GM06990 (cell line): ENCODE results near the gene HOXC12.
A peak's percentile ranks its signal among the peaks of the same experiment; 100 is the strongest.

Experiments
- DNase-seq: peaks from one replicate; pipeline ENCODE4 v3.0.0-alpha.2; 2011; ENCODE audit not compliant: insufficient read length; ENCODE audit errors: extremely low read depth
- H3K27me3 ChIP-seq: replicated peaks from 2 replicates; pipeline ENCODE4 v1.6.0; 2011; ENCODE audit warnings: low read length; ENCODE audit not compliant: control insufficient read depth, insufficient read depth
- H3K36me3 ChIP-seq: 2 replicates; pipeline ENCODE4 v1.5.1; 2011; ENCODE audit warnings: low read length; ENCODE audit not compliant: control insufficient read depth, insufficient read depth
- H3K4me3 ChIP-seq: replicated peaks from 2 replicates; pipeline ENCODE4 v1.5.1; 2011; ENCODE audit warnings: low read depth, mild to moderate bottlenecking, control low read depth, low read length
- CTCF ChIP-seq: IDR thresholded peaks from 2 replicates; pipeline ENCODE4 v1.5.1; 2011; ENCODE audit warnings: low read length, control low read depth, mild to moderate bottlenecking, inconsistent platforms; ENCODE audit not compliant: insufficient read depth, poor library complexity, severe bottlenecking

The HOXC12 gene

GRCh38 chr12:54005531-54005852 lies 50.8 kb downstream of the HOXC12 start:
- H3K4me3 ChIP-seq: no peak overlapping the region
- H3K36me3 ChIP-seq: no peaks in the 10 kb centered on the region
- DNase-seq: no peak
- peaks cover 1% of the 10 kb centered on the region; the same call in 1 of the 2 replicates for H3K27me3 ChIP-seq
- no peak for TF ChIP-seq CTCF

GRCh38 chr12:54005853-54006558 lies 51.3 kb downstream of the HOXC12 start:
- Histone ChIP-seq H3K27me3 (peaks cover 1% of the 10 kb centered on the region; the same call in 1 of the 2 replicates), H3K4me3 (peak overlapping the region; percentile 45), H3K36me3 (no peaks in the 10 kb centered on the region)
- peak; percentile 76 for TF ChIP-seq CTCF
- DNase-seq: peak; percentile 80

GRCh38 chr12:54006559-54007220 lies 52.0 kb downstream of the HOXC12 start:
- Histone ChIP-seq H3K36me3 (no peaks in the 10 kb centered on the region), H3K4me3 (peak overlapping the region; percentile 45), H3K27me3 (peaks cover 1% of the 10 kb centered on the region; the same call in 1 of the 2 replicates)
- TF ChIP-seq CTCF: no peak
- DNase-seq: no peak

GRCh38 chr12:54007538-54008259 lies 53.0 kb downstream of the HOXC12 start:
- DNase-seq: no peak

GRCh38 chr12:54008260-54008552 lies 53.5 kb downstream of the HOXC12 start:
- no peak for TF ChIP-seq CTCF
- no peak for DNase-seq
- peaks cover 1% of the 10 kb centered on the region; the same call in 1 of the 2 replicates for H3K27me3 ChIP-seq
- no peak overlapping the region for H3K4me3 ChIP-seq
- no peaks in the 10 kb centered on the region for H3K36me3 ChIP-seq

More at GRCh38 chr12:54007538-54008259, 53.0 kb downstream of the HOXC12 start:
- Histone ChIP-seq H3K27me3 (peaks cover 1% of the 10 kb centered on the region; the same call in 1 of the 2 replicates), H3K4me3 (no peak overlapping the region), H3K36me3 (no peaks in the 10 kb centered on the region)
- no peak for TF ChIP-seq CTCF
